Measurements from ENCODE around the gene KRT81. TPM values are rescaled to one million over a fixed set of nuclear protein-coding genes. Genes with fewer than 3 reads are reported as not detected.

Gene KRT81
- total and polyA plus RNA-seq, 2 of the 4 experiments (the other 2 are of a cell fraction): under 0.01 to 0.05 TPM

GRCh38 chr12:52243856-52244614 is 47.3 kb downstream of the KRT81 start:
- H3K4me1 ChIP-seq (ENCODE audit: control insufficient read depth, insufficient read depth, low read length): peaks cover 26% of the 10 kb centered on the region
- H2BK120ac ChIP-seq (ENCODE audit: low read depth, low read length): peak overlapping the region; percentile 100
- peak overlapping the region; percentile 92 for H3K14ac ChIP-seq (replicated peaks; ENCODE audit: low read depth, low read length)
- H2BK20ac ChIP-seq (ENCODE audit: low read depth, low read length): peak overlapping the region; percentile 99
- peak overlapping the region; percentile 79 for H3K18ac ChIP-seq (ENCODE audit: low read depth, low read length)
- intact Hi-C loops (cut with micrococcal nuclease): no loop called here
- peak; percentile 91 for ATAC-seq (ENCODE audit: low read depth)
- H2AK9ac ChIP-seq (replicated peaks; ENCODE audit: low read depth, low read length, poor library complexity): peak overlapping the region; percentile 95
- dilution Hi-C loops (cut with HindIII; ENCODE audit: low sequenced_read_pairs, unreplicated experiment): no loop called here
- peak overlapping the region; percentile 95 for H4K5ac ChIP-seq (ENCODE audit: low read depth, low read length)
- peak overlapping the region; percentile 77 for H3K27ac ChIP-seq (ENCODE audit: insufficient read depth, low read length)
- in situ Hi-C loops (cut with MboI; ENCODE audit: low sequenced_read_pairs): no loop called here
- H4K91ac ChIP-seq (ENCODE audit: insufficient read depth, low read depth, low read length): peak overlapping the region; percentile 99
- H2AK5ac ChIP-seq (ENCODE audit: low read depth, low read length): peak overlapping the region; percentile 97
- peaks cover 28% of the 10 kb centered on the region for H3K9me1 ChIP-seq (ENCODE audit: insufficient read depth, low read length)
- POLR2A ChIA-PET (ENCODE audit: unreplicated experiment): no interaction called here
- no peak overlapping the region for H3K4me3 ChIP-seq (ENCODE audit: insufficient read depth, low read depth, low read length)
- no peaks in the 10 kb centered on the region for H3K27me3 ChIP-seq (ENCODE audit: control insufficient read depth, insufficient read depth, low read length)
- H2AFZ ChIP-seq (replicated peaks; ENCODE audit: low read length, poor library complexity): peak overlapping the region; percentile 98
- H3K56ac ChIP-seq (ENCODE audit: extremely low read depth, insufficient read depth, low read length): peak overlapping the region; percentile 58; the same call in 1 of the 2 replicates
- H4K20me1 ChIP-seq (ENCODE audit: insufficient read depth, low read length): no peaks in the 10 kb centered on the region
- BruUV-seq (replicated peaks): no TSS peak
- peak overlapping the region; percentile 97; the same call in 2 of the 3 replicates for H2BK15ac ChIP-seq (ENCODE audit: low read depth, low read length)
- DNase-seq: peak; percentile 93
- H3K4me2 ChIP-seq (ENCODE audit: low read depth, low read length): peak overlapping the region; percentile 36; the same call in 1 of the 2 replicates
- H3K23ac ChIP-seq (ENCODE audit: low read depth, low read length): peak overlapping the region; percentile 81
- no peaks in the 10 kb centered on the region for H3K36me3 ChIP-seq (ENCODE audit: control insufficient read depth, insufficient read depth, low read length)
- CTCF ChIA-PET: interaction anchor here (1.1 kb wide), 1 partner anchor 35 kb away, joined by 5 read pairs; no protein-coding TSS in a partner anchor
- H3K9ac ChIP-seq (ENCODE audit: low read depth, low read length): peak overlapping the region; percentile 9; the same call in 1 of the 2 replicates
- peak overlapping the region; percentile 100 for H3K4ac ChIP-seq (ENCODE audit: low read depth, low read length)
- H3K9me3 ChIP-seq (ENCODE audit: control insufficient read depth, insufficient read depth, low read length): no peaks in the 10 kb centered on the region
- peak overlapping the region; percentile 93 to 99 for H4K8ac ChIP-seq (ENCODE audit: low read depth in 2 of 2, low read length in 2 of 2)
- WGBS, 2 experiments (ENCODE audit: extremely low coverage in 2 of 2, insufficient read length in 1 of 2): 47% methylated on average over 6 of the region's 12 CpGs; no CpG with 5 or more reads in 1 of the 2 experiments
- peak overlapping the region; percentile 93 for H2BK5ac ChIP-seq (ENCODE audit: low read depth, low read length, poor library complexity, severe bottlenecking)
- peaks cover 0 to 6% of the 10 kb centered on the region in 2 experiments; a peak in 1 of 4 replicates for H3K79me1 ChIP-seq (ENCODE audit: low read depth in 1 of 2, low read length in 2 of 2)
- TF ChIP-seq POLR2A (IDR thresholded peaks at IDR 0.05; ENCODE audit: low read depth, low read length): no peak
- no peak for TF ChIP-seq RAD21 (IDR thresholded peaks at IDR 0.05; ENCODE audit: low read length)
- TF ChIP-seq MAZ (IDR thresholded peaks at IDR 0.05; ENCODE audit: borderline replicate concordance, low read depth, low read length): peak; percentile 72; the same call in 1 of the 2 replicates
- no peak for TF ChIP-seq NFE2L2 (IDR thresholded peaks at IDR 0.05; ENCODE audit: low read depth, low read length)
- TF ChIP-seq MAFK (IDR thresholded peaks at IDR 0.05; ENCODE audit: low read depth, low read length): no peak
- TF ChIP-seq CEBPB (IDR thresholded peaks at IDR 0.05; ENCODE audit: low read depth, low read length): no peak
- no peak for TF ChIP-seq SMC3 (IDR thresholded peaks at IDR 0.05; ENCODE audit: low read depth, low read length)
- no peak for TF ChIP-seq BHLHE40 (IDR thresholded peaks at IDR 0.05; ENCODE audit: low read depth, low read length)
- TF ChIP-seq, protein P1, sequence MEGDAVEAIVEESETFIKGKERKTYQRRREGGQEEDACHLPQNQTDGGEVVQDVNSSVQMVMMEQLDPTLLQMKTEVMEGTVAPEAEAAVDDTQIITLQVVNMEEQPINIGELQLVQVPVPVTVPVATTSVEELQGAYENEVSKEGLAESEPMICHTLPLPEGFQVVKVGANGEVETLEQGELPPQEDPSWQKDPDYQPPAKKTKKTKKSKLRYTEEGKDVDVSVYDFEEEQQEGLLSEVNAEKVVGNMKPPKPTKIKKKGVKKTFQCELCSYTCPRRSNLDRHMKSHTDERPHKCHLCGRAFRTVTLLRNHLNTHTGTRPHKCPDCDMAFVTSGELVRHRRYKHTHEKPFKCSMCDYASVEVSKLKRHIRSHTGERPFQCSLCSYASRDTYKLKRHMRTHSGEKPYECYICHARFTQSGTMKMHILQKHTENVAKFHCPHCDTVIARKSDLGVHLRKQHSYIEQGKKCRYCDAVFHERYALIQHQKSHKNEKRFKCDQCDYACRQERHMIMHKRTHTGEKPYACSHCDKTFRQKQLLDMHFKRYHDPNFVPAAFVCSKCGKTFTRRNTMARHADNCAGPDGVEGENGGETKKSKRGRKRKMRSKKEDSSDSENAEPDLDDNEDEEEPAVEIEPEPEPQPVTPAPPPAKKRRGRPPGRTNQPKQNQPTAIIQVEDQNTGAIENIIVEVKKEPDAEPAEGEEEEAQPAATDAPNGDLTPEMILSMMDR (conservative IDR thresholded peaks at IDR 0.05; ENCODE audit: low read depth, low read length): 0 out of 2 replicates have a peak, but pooled peaks have one; percentile 0
- TF ChIP-seq USF2 (IDR thresholded peaks at IDR 0.05; ENCODE audit: low read depth, low read length): no peak
- peak; percentile 87; the same call in 1 of the 2 replicates for TF ChIP-seq FOS (IDR thresholded peaks at IDR 0.05; ENCODE audit: low read depth, low read length)
- TF ChIP-seq, protein P2, sequence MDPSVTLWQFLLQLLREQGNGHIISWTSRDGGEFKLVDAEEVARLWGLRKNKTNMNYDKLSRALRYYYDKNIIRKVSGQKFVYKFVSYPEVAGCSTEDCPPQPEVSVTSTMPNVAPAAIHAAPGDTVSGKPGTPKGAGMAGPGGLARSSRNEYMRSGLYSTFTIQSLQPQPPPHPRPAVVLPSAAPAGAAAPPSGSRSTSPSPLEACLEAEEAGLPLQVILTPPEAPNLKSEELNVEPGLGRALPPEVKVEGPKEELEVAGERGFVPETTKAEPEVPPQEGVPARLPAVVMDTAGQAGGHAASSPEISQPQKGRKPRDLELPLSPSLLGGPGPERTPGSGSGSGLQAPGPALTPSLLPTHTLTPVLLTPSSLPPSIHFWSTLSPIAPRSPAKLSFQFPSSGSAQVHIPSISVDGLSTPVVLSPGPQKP (IDR thresholded peaks at IDR 0.05; ENCODE audit: borderline replicate concordance, low read depth, low read length): no peak
- TF ChIP-seq MXI1 (IDR thresholded peaks at IDR 0.05; ENCODE audit: borderline replicate concordance, low read depth, low read length): no peak
- TF ChIP-seq RCOR1 (IDR thresholded peaks at IDR 0.05; ENCODE audit: insufficient replicate concordance, low read length): peak; percentile 8

All from IMR-90 (cell line).